Measurements from ENCODE around the gene TOX3.

Gene TOX3

GRCh38 chr16:52439750-52440149 is 107.2 kb downstream of the TOX3 start:
- DNase-seq (ENCODE audit: low read depth, low spot score) = no peak
- ChIA-PET POLR2A (no interaction called here), CTCF (no interaction called here)
- no peak overlapping the region for H3K4me3 ChIP-seq (ENCODE audit: low read depth, low read length)
- TF ChIP-seq, protein P1, sequence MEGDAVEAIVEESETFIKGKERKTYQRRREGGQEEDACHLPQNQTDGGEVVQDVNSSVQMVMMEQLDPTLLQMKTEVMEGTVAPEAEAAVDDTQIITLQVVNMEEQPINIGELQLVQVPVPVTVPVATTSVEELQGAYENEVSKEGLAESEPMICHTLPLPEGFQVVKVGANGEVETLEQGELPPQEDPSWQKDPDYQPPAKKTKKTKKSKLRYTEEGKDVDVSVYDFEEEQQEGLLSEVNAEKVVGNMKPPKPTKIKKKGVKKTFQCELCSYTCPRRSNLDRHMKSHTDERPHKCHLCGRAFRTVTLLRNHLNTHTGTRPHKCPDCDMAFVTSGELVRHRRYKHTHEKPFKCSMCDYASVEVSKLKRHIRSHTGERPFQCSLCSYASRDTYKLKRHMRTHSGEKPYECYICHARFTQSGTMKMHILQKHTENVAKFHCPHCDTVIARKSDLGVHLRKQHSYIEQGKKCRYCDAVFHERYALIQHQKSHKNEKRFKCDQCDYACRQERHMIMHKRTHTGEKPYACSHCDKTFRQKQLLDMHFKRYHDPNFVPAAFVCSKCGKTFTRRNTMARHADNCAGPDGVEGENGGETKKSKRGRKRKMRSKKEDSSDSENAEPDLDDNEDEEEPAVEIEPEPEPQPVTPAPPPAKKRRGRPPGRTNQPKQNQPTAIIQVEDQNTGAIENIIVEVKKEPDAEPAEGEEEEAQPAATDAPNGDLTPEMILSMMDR (IDR thresholded peaks at IDR 0.05; ENCODE audit: insufficient read depth, low read length, missing control alignments) = no peak

DNA sequence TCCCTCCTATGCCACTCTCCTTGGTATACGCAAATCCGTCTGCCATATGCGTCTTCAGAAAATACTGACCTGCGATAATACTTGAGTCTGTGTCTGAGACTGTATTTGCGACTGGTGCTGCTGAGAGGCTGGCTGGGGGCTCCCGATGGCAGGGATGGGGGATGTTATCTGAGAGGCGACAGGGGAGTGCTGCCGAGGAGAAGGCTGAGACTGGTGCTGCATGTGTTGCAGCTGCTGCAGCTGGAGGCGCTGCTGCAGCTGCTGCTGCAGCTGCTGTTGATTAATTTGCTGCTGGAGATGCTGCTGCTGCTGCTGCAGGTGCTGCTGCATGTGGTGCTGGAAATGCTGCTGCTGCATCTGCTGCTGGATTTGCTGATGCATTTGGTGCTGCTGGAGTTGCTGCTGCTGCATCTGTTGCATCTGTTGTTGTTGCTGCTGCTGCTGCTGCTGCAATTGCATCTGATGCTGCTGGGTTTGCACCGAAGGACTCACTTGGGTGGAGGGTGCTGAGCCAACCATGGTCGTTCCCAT is 107.7 kb downstream of the TOX3 start:
- TF ChIP-seq, protein P1 (IDR thresholded peaks at IDR 0.05; ENCODE audit: insufficient read depth, low read length, missing control alignments) = no peak
- H3K4me3 ChIP-seq (ENCODE audit: low read depth, low read length) = no peak overlapping the region
- DNase-seq (ENCODE audit: low read depth, low spot score) = no peak
- POLR2A ChIA-PET = no interaction called here
- CTCF ChIA-PET = no interaction called here

- POLR2A ChIA-PET = no interaction called here
- DNase-seq (ENCODE audit: low read depth, low spot score) = no peak
- TF ChIP-seq, protein P1 (IDR thresholded peaks at IDR 0.05; ENCODE audit: insufficient read depth, low read length, missing control alignments) = no peak
- CTCF ChIA-PET = no interaction called here
- H3K4me3 ChIP-seq (ENCODE audit: low read depth, low read length) = no peak overlapping the region
These were observed 109.7 kb downstream of the TOX3 start for GRCh38 chr16:52437277-52437670.

- CTCF ChIA-PET = no interaction called here
These were observed 110.3 kb downstream of the TOX3 start for GRCh38 chr16:52436339-52437276.

DNA sequence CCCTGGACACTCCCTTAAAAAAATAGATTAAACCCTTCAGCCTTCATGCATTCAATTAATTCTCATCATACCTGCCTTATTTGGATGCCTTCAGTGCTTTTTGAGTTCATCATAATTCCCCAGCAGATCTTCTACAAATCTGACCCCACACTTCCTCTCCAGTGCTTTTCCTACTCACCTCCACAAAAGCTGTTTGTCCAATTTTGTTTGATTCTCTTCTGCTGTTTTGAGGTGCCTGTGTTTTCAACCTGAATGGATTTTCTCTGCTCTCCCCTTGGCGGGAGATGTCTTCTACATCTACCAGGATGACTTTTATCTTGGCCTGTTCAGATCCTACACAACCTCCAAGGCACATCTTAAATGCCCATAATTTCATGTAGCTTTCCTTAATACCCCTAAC is 112.7 kb downstream of the TOX3 start:
- POLR2A ChIA-PET = no interaction called here
- H3K4me3 ChIP-seq (ENCODE audit: low read depth, low read length) = no peak overlapping the region

More at GRCh38 chr16:52436339-52437276, 110.3 kb downstream of the TOX3 start:
- no peak for DNase-seq (ENCODE audit: low read depth, low spot score)
- H3K4me3 ChIP-seq (ENCODE audit: low read depth, low read length) = no peak overlapping the region
- POLR2A ChIA-PET = no interaction called here
- TF ChIP-seq, protein P1 (IDR thresholded peaks at IDR 0.05; ENCODE audit: insufficient read depth, low read length, missing control alignments) = no peak

DNA sequence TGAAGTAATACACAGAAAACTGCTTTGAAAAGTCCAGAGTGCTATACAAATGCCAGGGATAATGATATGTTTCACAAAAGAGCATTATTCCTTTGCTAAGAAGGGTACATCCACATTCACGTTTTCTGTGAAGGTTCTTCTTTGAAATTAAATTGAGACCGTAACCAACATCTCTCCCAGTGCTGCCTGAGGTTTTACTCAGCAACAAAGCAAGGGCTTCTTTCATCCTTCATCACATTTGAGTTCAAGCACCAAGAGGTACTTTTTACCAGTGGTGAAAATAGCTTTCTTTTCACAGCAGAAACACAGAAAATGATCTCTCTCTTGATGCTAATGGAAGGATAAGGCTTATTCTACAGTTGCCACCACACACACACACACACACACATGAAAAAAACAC is 113.3 kb downstream of the TOX3 start:
- no peak overlapping the region for H3K4me3 ChIP-seq (ENCODE audit: low read depth, low read length)
- DNase-seq (ENCODE audit: low read depth, low spot score) = no peak
- ChIA-PET POLR2A (no interaction called here), CTCF (no interaction called here)
- TF ChIP-seq, protein P1 (IDR thresholded peaks at IDR 0.05; ENCODE audit: insufficient read depth, low read length, missing control alignments) = no peak

More for the DNA sequence above, 112.7 kb downstream of the TOX3 start:
- CTCF ChIA-PET = no interaction called here
- DNase-seq (ENCODE audit: low read depth, low spot score) = no peak
- TF ChIP-seq, protein P1 (IDR thresholded peaks at IDR 0.05; ENCODE audit: insufficient read depth, low read length, missing control alignments) = no peak
